ENCODE results near the gene PCSK6.
A peak's percentile ranks its signal among the peaks of the same experiment; 100 is the strongest.
"Not testable (repeated sequence)": the region's sequence is repeated elsewhere in the genome, so short reads cannot be mapped to it uniquely, and the experiment has no call there.

The PCSK6 gene

GRCh38 chr15:101294731-101295606 is 194.5 kb downstream of the PCSK6 start, which contains the start of gene SNRPA1:
Gene SNRPA1, minus strand, starts transcription at chr15:101295248. Its CDS starts 70 bp downstream, at chr15:101295178.
- peak within 1 kb of the TSS; percentile 90 for H3K27ac ChIP-seq (ENCODE audit: low read length)
- peak; percentile 82 for ATAC-seq (ENCODE audit: insufficient read depth, low read depth)

GRCh38 chr15:101293122-101293521 is 196.4 kb downstream of the PCSK6 start:
- H2AFZ ChIP-seq (ENCODE audit: low read depth, low read length): no peak overlapping the region
- no peak for DNase-seq
- TF ChIP-seq EZH2 (IDR thresholded peaks at IDR 0.05; ENCODE audit: borderline replicate concordance, low read depth, low read length, severe bottlenecking) (no peak), CTCF (IDR thresholded peaks at IDR 0.05; ENCODE audit: borderline replicate concordance, extremely low read depth, low read length, poor library complexity, severe bottlenecking) (no peak)
- H3K79me2 ChIP-seq (ENCODE audit: insufficient read depth, low read length): peaks cover 85% of the 10 kb centered on the region
- H3K27ac ChIP-seq (ENCODE audit: low read length): peak overlapping the region; percentile 82
- H3K9me3 ChIP-seq (ENCODE audit: insufficient read depth, low read length, severe bottlenecking): no peaks in the 10 kb centered on the region
- H3K36me3 ChIP-seq (ENCODE audit: insufficient read depth, low read length): peaks cover 50% of the 10 kb centered on the region
- H3K9ac ChIP-seq (ENCODE audit: low read depth, low read length): peak overlapping the region; percentile 81
- peak overlapping the region; percentile 98 to 99; a peak in 3 of 4 replicates for H3K4me3 ChIP-seq (ENCODE audit: low read depth in 1 of 2, low read length in 2 of 2)
- H3K27me3 ChIP-seq (ENCODE audit: insufficient read depth, low read length, poor library complexity): no peaks in the 10 kb centered on the region
- ATAC-seq (ENCODE audit: insufficient read depth, low read depth): no peak
- peaks cover 44% of the 10 kb centered on the region for H3K4me1 ChIP-seq (ENCODE audit: insufficient read depth, low read length)
- H3K4me2 ChIP-seq (ENCODE audit: insufficient read depth, low read length): peak overlapping the region; percentile 92
- peaks cover 57% of the 10 kb centered on the region for H4K20me1 ChIP-seq (ENCODE audit: insufficient read depth, low read length)

More at GRCh38 chr15:101294731-101295606, 194.5 kb downstream of the PCSK6 start, which contains the start of gene SNRPA1:
- Histone ChIP-seq H3K79me2 (ENCODE audit: insufficient read depth, low read length) (peaks cover 67% of the 10 kb centered on the region), H2AFZ (ENCODE audit: low read depth, low read length) (peak within 1 kb of the TSS; percentile 95), H3K4me1 (ENCODE audit: insufficient read depth, low read length) (peaks cover 47% of the 10 kb centered on the region), H3K9me3 (ENCODE audit: insufficient read depth, low read length, severe bottlenecking) (no peaks in the 10 kb centered on the region), H3K36me3 (ENCODE audit: insufficient read depth, low read length) (peaks cover 33% of the 10 kb centered on the region), H4K20me1 (ENCODE audit: insufficient read depth, low read length) (peaks cover 43% of the 10 kb centered on the region), H3K4me2 (ENCODE audit: insufficient read depth, low read length) (peak within 1 kb of the TSS; percentile 92), H3K4me3 (ENCODE audit: low read depth in 1 of 2, low read length in 2 of 2) (peak within 1 kb of the TSS; percentile 98 to 99), H3K27me3 (ENCODE audit: insufficient read depth, low read length, poor library complexity) (no peaks in the 10 kb centered on the region), H3K9ac (ENCODE audit: low read depth, low read length) (peak within 1 kb of the TSS; percentile 81)
- no peak for TF ChIP-seq EZH2 (IDR thresholded peaks at IDR 0.05; ENCODE audit: borderline replicate concordance, low read depth, low read length, severe bottlenecking)
- TF ChIP-seq CTCF (IDR thresholded peaks at IDR 0.05; ENCODE audit: borderline replicate concordance, extremely low read depth, low read length, poor library complexity, severe bottlenecking): no peak
- DNase-seq: peak; percentile 95

GRCh38 chr15:101288905-101289513 is 200.5 kb downstream of the PCSK6 start:
- ATAC-seq (ENCODE audit: insufficient read depth, low read depth): peak; percentile 71
- peaks cover 87% of the 10 kb centered on the region for H3K36me3 ChIP-seq (ENCODE audit: insufficient read depth, low read length)
- DNase-seq: no peak

GRCh38 chr15:101287342-101287741 is 202.2 kb downstream of the PCSK6 start:
- H3K4me3 ChIP-seq (ENCODE audit: low read depth in 1 of 2, low read length in 2 of 2); DNase-seq; H3K4me2 ChIP-seq (ENCODE audit: insufficient read depth, low read length); H3K27ac ChIP-seq (ENCODE audit: low read length); ATAC-seq (ENCODE audit: insufficient read depth, low read depth); H3K9ac ChIP-seq (ENCODE audit: low read depth, low read length); H2AFZ ChIP-seq (ENCODE audit: low read depth, low read length); H3K27me3 ChIP-seq (ENCODE audit: insufficient read depth, low read length, poor library complexity); H3K9me3 ChIP-seq (ENCODE audit: insufficient read depth, low read length, severe bottlenecking): not testable (repeated sequence)
- Histone ChIP-seq H4K20me1 (ENCODE audit: insufficient read depth, low read length) (peaks cover 53% of the 10 kb centered on the region), H3K79me2 (ENCODE audit: insufficient read depth, low read length) (peaks cover 61% of the 10 kb centered on the region), H3K4me1 (ENCODE audit: insufficient read depth, low read length) (peaks cover 14% of the 10 kb centered on the region; the same call in 1 of the 2 replicates), H3K36me3 (ENCODE audit: insufficient read depth, low read length) (peaks cover 92% of the 10 kb centered on the region)

More at GRCh38 chr15:101288905-101289513, 200.5 kb downstream of the PCSK6 start:
- H3K27ac ChIP-seq (ENCODE audit: low read length): no peak overlapping the region
- H3K4me3 ChIP-seq (ENCODE audit: low read depth in 1 of 2, low read length in 2 of 2): no peak overlapping the region
- H3K9ac ChIP-seq (ENCODE audit: low read depth, low read length): no peak overlapping the region
- H3K4me2 ChIP-seq (ENCODE audit: insufficient read depth, low read length): no peak overlapping the region
- peaks cover 68% of the 10 kb centered on the region for H4K20me1 ChIP-seq (ENCODE audit: insufficient read depth, low read length)
- TF ChIP-seq EZH2 (IDR thresholded peaks at IDR 0.05; ENCODE audit: borderline replicate concordance, low read depth, low read length, severe bottlenecking) (no peak), CTCF (IDR thresholded peaks at IDR 0.05; ENCODE audit: borderline replicate concordance, extremely low read depth, low read length, poor library complexity, severe bottlenecking) (peak; percentile 70)
- no peaks in the 10 kb centered on the region for H3K9me3 ChIP-seq (ENCODE audit: insufficient read depth, low read length, severe bottlenecking)
- H3K4me1 ChIP-seq (ENCODE audit: insufficient read depth, low read length): peaks cover 28% of the 10 kb centered on the region
- H2AFZ ChIP-seq (ENCODE audit: low read depth, low read length): no peak overlapping the region
- H3K79me2 ChIP-seq (ENCODE audit: insufficient read depth, low read length): peaks cover 78% of the 10 kb centered on the region
- H3K27me3 ChIP-seq (ENCODE audit: insufficient read depth, low read length, poor library complexity): no peaks in the 10 kb centered on the region
